ENCODE results near the gene GLB1L2. TPM values are rescaled to one million over a fixed set of nuclear protein-coding genes. Genes with fewer than 3 reads are reported as not detected.

Gene GLB1L2
- total RNA-seq, 2 donors from 2014 or later = 9.9 to 12.5 TPM

GRCh38 chr11:134404575-134405341 lies 73.0 kb downstream of the GLB1L2 start:
- WGBS, 2 experiments (ENCODE audit: insufficient coverage in 1 of 2, insufficient read length in 1 of 2) = 89 to 90% methylated on average over 19 to 30 of the region's 30 CpGs
- H3K36me3 ChIP-seq (ENCODE audit: control insufficient read depth, insufficient read depth, low read length) = no peaks in the 10 kb centered on the region
- no peak for TF ChIP-seq CTCF (conservative IDR thresholded peaks at IDR 0.05)
- no peak overlapping the region for H3K9ac ChIP-seq (ENCODE audit: extremely low read depth, low read length, poor library complexity, severe bottlenecking)
- Mint-ChIP-seq H3K9me3 (peaks cover 5% of the 10 kb centered on the region), H3K4me3 (no peak overlapping the region), H3K27me3 (ENCODE audit: insufficient read depth) (peaks cover 14% of the 10 kb centered on the region), H3K27ac (no peak overlapping the region), H3K4me1 (peaks cover 4% of the 10 kb centered on the region), H3K36me3 (ENCODE audit: low read depth) (no peaks in the 10 kb centered on the region)
- H3K27ac ChIP-seq (ENCODE audit: low read depth, low read length) = no peak overlapping the region
- no peak overlapping the region for H3K4me3 ChIP-seq (ENCODE audit: low read length)
- H3K27me3 ChIP-seq (ENCODE audit: control insufficient read depth, insufficient read depth, low read length, poor library complexity, severe bottlenecking) = peaks cover 4% of the 10 kb centered on the region
- no peaks in the 10 kb centered on the region for H3K9me3 ChIP-seq (ENCODE audit: control insufficient read depth, low read length)
- no peaks in the 10 kb centered on the region for H3K4me1 ChIP-seq (ENCODE audit: control insufficient read depth, insufficient read depth, low read length)
- no peak for DNase-seq

- peaks cover 21% of the 10 kb centered on the region for H3K27me3 Mint-ChIP-seq (ENCODE audit: insufficient read depth)
- DNase-seq = no peak
Measured at GRCh38 chr11:134405436-134405835, 73.6 kb downstream of the GLB1L2 start.

GRCh38 chr11:134405841-134406240 lies 74.1 kb downstream of the GLB1L2 start:
- H3K27ac Mint-ChIP-seq = no peak overlapping the region
- Histone ChIP-seq H3K4me3 (ENCODE audit: low read length) (no peak overlapping the region), H3K36me3 (ENCODE audit: control insufficient read depth, insufficient read depth, low read length) (no peaks in the 10 kb centered on the region), H3K4me1 (ENCODE audit: control insufficient read depth, insufficient read depth, low read length) (no peaks in the 10 kb centered on the region), H3K9ac (ENCODE audit: extremely low read depth, low read length, poor library complexity, severe bottlenecking) (no peak overlapping the region), H3K9me3 (ENCODE audit: control insufficient read depth, low read length) (no peaks in the 10 kb centered on the region), H3K27me3 (ENCODE audit: control insufficient read depth, insufficient read depth, low read length, poor library complexity, severe bottlenecking) (peaks cover 11% of the 10 kb centered on the region), H3K27ac (ENCODE audit: low read depth, low read length) (no peak overlapping the region)
- TF ChIP-seq CTCF (conservative IDR thresholded peaks at IDR 0.05) = no peak
- peaks cover 25% of the 10 kb centered on the region for H3K27me3 Mint-ChIP-seq (ENCODE audit: insufficient read depth)
- H3K4me1 Mint-ChIP-seq = peaks cover 11% of the 10 kb centered on the region
- no peaks in the 10 kb centered on the region for H3K36me3 Mint-ChIP-seq (ENCODE audit: low read depth)
- H3K9me3 Mint-ChIP-seq = peaks cover 2% of the 10 kb centered on the region
- DNase-seq = no peak
- WGBS, 2 experiments (ENCODE audit: insufficient coverage in 1 of 2, insufficient read length in 1 of 2) = 90 to 100% methylated on average over 3 to 9 of the region's 9 CpGs
- no peak overlapping the region for H3K4me3 Mint-ChIP-seq

More at GRCh38 chr11:134405436-134405835, 73.6 kb downstream of the GLB1L2 start:
- Histone ChIP-seq H3K9me3 (ENCODE audit: control insufficient read depth, low read length) (no peaks in the 10 kb centered on the region), H3K27ac (ENCODE audit: low read depth, low read length) (no peak overlapping the region), H3K9ac (ENCODE audit: extremely low read depth, low read length, poor library complexity, severe bottlenecking) (no peak overlapping the region), H3K4me3 (ENCODE audit: low read length) (no peak overlapping the region), H3K27me3 (ENCODE audit: control insufficient read depth, insufficient read depth, low read length, poor library complexity, severe bottlenecking) (peaks cover 7% of the 10 kb centered on the region), H3K4me1 (ENCODE audit: control insufficient read depth, insufficient read depth, low read length) (no peaks in the 10 kb centered on the region), H3K36me3 (ENCODE audit: control insufficient read depth, insufficient read depth, low read length) (no peaks in the 10 kb centered on the region)
- Mint-ChIP-seq H3K4me1 (peaks cover 10% of the 10 kb centered on the region), H3K4me3 (no peak overlapping the region), H3K9me3 (peaks cover 5% of the 10 kb centered on the region), H3K36me3 (ENCODE audit: low read depth) (no peaks in the 10 kb centered on the region), H3K27ac (no peak overlapping the region)
- no peak for TF ChIP-seq CTCF (conservative IDR thresholded peaks at IDR 0.05)
- 83 to 89% methylated on average over 2 to 8 of the region's 8 CpGs for WGBS, 2 experiments (ENCODE audit: insufficient coverage in 1 of 2, insufficient read length in 1 of 2)
